Nasal cavity respiratory epithelium epithelial cell of viscerocranial mucosa (primary cell): ENCODE measurements around the gene PHYHD1. TPM values are rescaled to one million over a fixed set of nuclear protein-coding genes. Genes with fewer than 3 reads are reported as not detected.

Source experiments
- total RNA-seq: library from RNA; depleted of rRNA; stranded (reverse); fragments of >200 nt; gene quantifications from 2 replicates; pipeline ENCODE4 v1.2.3, GENCODE V29; 2014

PHYHD1 gene
- total RNA-seq: 1.3 and 1.7 TPM in 2 replicates

DNA sequence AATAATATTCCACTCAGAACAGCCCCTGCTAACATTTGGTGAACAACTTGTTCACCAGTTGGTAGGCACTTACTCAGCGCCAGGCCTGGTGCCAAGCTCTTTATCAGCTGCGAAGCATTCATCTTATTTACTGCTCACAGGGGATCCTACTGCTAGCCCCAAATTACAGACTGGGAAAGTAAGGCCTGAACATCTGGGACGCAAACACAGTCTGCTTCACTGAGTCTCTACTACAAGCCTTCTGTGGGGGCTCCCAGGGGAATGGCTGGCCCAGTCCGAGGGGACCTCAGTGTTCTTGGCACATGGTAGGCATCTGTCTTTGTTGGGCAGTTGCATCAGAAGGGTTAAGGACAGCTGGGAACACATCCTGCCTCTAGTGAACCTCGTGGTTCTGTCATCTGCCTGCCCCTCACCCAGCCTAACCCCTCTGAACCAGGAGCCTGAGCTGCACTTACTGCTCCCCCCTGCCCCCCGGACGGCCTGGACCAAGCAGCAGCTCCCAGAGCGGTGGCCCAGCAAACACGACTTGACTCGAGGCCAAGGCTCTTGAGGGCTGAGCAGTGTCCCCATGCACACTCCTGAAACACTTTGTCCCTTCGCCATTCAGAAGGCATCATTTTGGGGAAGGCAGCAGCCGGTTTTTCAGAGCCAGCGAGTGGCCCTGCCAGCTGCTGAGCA is at the start of gene PHYHD1:
PHYHD1 (plus strand) TSS at position 602 of the 678 bp plus-strand sequence. CDS start 1,342 bp downstream, outside the sequence.

DNA sequence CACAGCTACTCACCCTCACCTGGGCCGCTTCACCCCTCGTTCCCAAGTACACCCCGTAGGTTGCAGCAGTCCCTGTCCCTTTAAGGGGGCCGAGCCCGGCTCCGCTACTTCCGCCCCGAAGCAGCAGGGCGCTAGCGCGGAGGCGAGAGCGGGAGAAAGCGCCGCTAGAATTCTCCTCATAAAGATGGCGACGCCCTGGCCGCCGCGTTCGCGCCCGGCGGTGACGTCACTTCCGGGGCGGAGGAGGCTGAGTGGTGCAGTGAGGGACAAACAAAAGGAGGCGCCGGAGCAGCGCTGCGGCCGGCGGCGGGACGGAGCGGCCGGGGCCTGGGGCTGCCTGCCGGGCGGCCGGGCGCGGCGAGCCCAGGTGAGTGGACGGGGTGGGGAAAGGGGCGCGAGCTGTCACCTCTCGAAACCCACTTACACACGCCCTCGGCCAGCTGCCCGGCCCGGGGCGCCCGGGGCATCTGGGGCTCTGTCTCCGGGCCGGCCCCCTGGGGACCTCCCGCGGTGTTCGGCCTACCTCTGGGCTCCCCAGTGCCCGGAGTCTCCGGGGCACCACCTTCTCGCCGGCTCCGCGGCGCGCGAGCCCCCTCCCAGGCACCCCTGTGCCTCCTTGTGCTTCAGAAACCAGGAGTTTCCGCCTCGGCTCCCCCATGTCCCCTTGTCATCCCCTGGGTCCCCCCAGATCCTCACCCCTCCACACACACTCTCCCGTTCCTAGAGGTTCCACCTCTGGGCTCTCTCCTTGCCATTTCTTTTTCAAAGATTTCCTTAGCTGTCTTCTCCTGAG is 38.7 kb upstream of the PHYHD1 start, which contains the start of the genes KYAT1 and LRRC8A:
KYAT1 (minus strand) TSS at position 67 of the 793 bp plus-strand sequence. CDS start 36,545 bp downstream, outside the sequence.
LRRC8A (plus strand) TSS at position 250 of the 793 bp plus-strand sequence. CDS start 25,032 bp downstream, outside the sequence.

GRCh38 chr9:128947527-128948301 is 26.9 kb downstream of the PHYHD1 start, which contains the start of the genes DOLK and NUP188:
DOLK (minus strand) TSS chr9:128947603; CDS start chr9:128947303, 300 bp downstream.
NUP188 (plus strand) TSS chr9:128947699; CDS start chr9:128947720, 21 bp downstream.

Other genes starting within 250 kb of the PHYHD1 start
- gene SET, start 231.8 kb upstream of the PHYHD1 start, total RNA-seq: 809 and 899 TPM in 2 replicates
- gene PKN3, start 218.5 kb upstream of the PHYHD1 start, total RNA-seq: 1.1 and 1.4 TPM in 2 replicates
- 33.8 and 47.3 TPM in 2 replicates for gene ZDHHC12, start 196.9 kb upstream of the PHYHD1 start, total RNA-seq
- 13.0 and 30.2 TPM in 2 replicates for gene ZER1, start 149.1 kb upstream of the PHYHD1 start, total RNA-seq
- gene TBC1D13, start 133.7 kb upstream of the PHYHD1 start, total RNA-seq: 12.0 and 18.2 TPM in 2 replicates
- 17.6 and 34.9 TPM in 2 replicates for gene ENDOG, start 102.5 kb upstream of the PHYHD1 start, total RNA-seq
- 11.3 and 18.1 TPM in 2 replicates for gene SPOUT1, start 91.2 kb upstream of the PHYHD1 start, total RNA-seq
- 8.2 and 9.1 TPM in 2 replicates for gene KYAT1, start 39.0 kb upstream of the PHYHD1 start, total RNA-seq
- gene LRRC8A, start 38.8 kb upstream of the PHYHD1 start, total RNA-seq: 294 and 307 TPM in 2 replicates
- 20.8 and 21.0 TPM in 2 replicates for gene DOLK, start 26.6 kb downstream of the PHYHD1 start, total RNA-seq
- 42.7 and 81.1 TPM in 2 replicates for gene NUP188, start 26.7 kb downstream of the PHYHD1 start, total RNA-seq
- 46.5 and 60.2 TPM in 2 replicates for gene SH3GLB2, start 107.3 kb downstream of the PHYHD1 start, total RNA-seq
- gene MIGA2, start 115.6 kb downstream of the PHYHD1 start, total RNA-seq: 18.8 and 26.9 TPM in 2 replicates
- 12.2 and 16.4 TPM in 2 replicates for gene DOLPP1, start 160.1 kb downstream of the PHYHD1 start, total RNA-seq
- gene CRAT, start 189.8 kb downstream of the PHYHD1 start, total RNA-seq: 12.6 and 37.2 TPM in 2 replicates
- 50.9 and 68.9 TPM in 2 replicates for gene PTPA, start 190.4 kb downstream of the PHYHD1 start, total RNA-seq